Measurements from ENCODE around the gene MAML3. TPM values are rescaled to one million over a fixed set of nuclear protein-coding genes. Genes with fewer than 3 reads are reported as not detected.

MAML3 gene
- polyA plus RNA-seq, 1 donor (not counting 4 experiments of a cell fraction or from before 2014, with no cell fraction given): 0.68 TPM

- Histone ChIP-seq H3K27me3 (ENCODE audit: control insufficient read depth, extremely low read depth, insufficient read depth, low read length) (no peaks in the 10 kb centered on the region), H3K36me3 (ENCODE audit: control insufficient read depth in 2 of 2, extremely low read depth in 1 of 2, insufficient read depth in 2 of 2, low read length in 2 of 2) (no peaks in the 10 kb centered on the region), H3K9ac (ENCODE audit: control insufficient read depth, extremely low read depth, insufficient read depth, low read length) (no peak overlapping the region), H3K4me3 (ENCODE audit: control insufficient read depth in 2 of 3, extremely low read depth in 1 of 3, insufficient read depth in 2 of 3, low read depth in 1 of 3, low read length in 3 of 3) (no peak overlapping the region), H3K27ac (ENCODE audit: control insufficient read depth, insufficient read depth, low read length) (no peak overlapping the region), H3K9me1 (ENCODE audit: control insufficient read depth, extremely low read depth, insufficient read depth, low read length) (no peaks in the 10 kb centered on the region), H3K4me2 (ENCODE audit: control insufficient read depth, extremely low read depth, insufficient read depth, low read depth, low read length) (no peak overlapping the region), H3K4me1 (ENCODE audit: control insufficient read depth, extremely low read depth, insufficient read depth, low read length) (peaks cover 9% of the 10 kb centered on the region), H2AFZ (ENCODE audit: control insufficient read depth, low read length) (no peak overlapping the region), H3K79me2 (ENCODE audit: control insufficient read depth, insufficient read depth, low read length) (no peaks in the 10 kb centered on the region), H4K20me1 (ENCODE audit: control insufficient read depth, extremely low read depth, insufficient read depth, low read length) (no peaks in the 10 kb centered on the region), H3K9me3 (ENCODE audit: control insufficient read depth, low read depth, low read length) (no peaks in the 10 kb centered on the region)
- dilution Hi-C loops (cut with MboI; ENCODE audit: extremely low pct_ligation_motif_present, low sequenced_read_pairs): no loop called here
- no peak for DNase-seq (ENCODE audit: low read depth, low spot score)
- no peak for FAIRE-seq
- no peak for TF ChIP-seq CTCF (optimal IDR thresholded peaks at IDR 0.05 in 1 of 3, IDR thresholded peaks at IDR 0.05 in 1 of 3, conservative IDR thresholded peaks at IDR 0.05 in 1 of 3; ENCODE audit: extremely low read depth in 1 of 3, insufficient read depth in 2 of 3, low read length in 3 of 3)
- TF ChIP-seq EZH2 (IDR thresholded peaks at IDR 0.05; ENCODE audit: low read length): no peak
Observed at GRCh38 chr4:139745111-139745639, 408.8 kb downstream of the MAML3 start.

GRCh38 chr4:139744232-139744631 lies 409.8 kb downstream of the MAML3 start:
- Histone ChIP-seq H3K27me3 (ENCODE audit: control insufficient read depth, extremely low read depth, insufficient read depth, low read length) (no peaks in the 10 kb centered on the region), H3K36me3 (ENCODE audit: control insufficient read depth in 2 of 2, extremely low read depth in 1 of 2, insufficient read depth in 2 of 2, low read length in 2 of 2) (no peaks in the 10 kb centered on the region), H3K9ac (ENCODE audit: control insufficient read depth, extremely low read depth, insufficient read depth, low read length) (no peak overlapping the region), H2AFZ (ENCODE audit: control insufficient read depth, low read length) (no peak overlapping the region), H3K4me3 (ENCODE audit: control insufficient read depth in 2 of 3, extremely low read depth in 1 of 3, insufficient read depth in 2 of 3, low read depth in 1 of 3, low read length in 3 of 3) (no peak overlapping the region), H3K27ac (ENCODE audit: control insufficient read depth, insufficient read depth, low read length) (no peak overlapping the region), H3K4me1 (ENCODE audit: control insufficient read depth, extremely low read depth, insufficient read depth, low read length) (peaks cover 11% of the 10 kb centered on the region), H3K9me1 (ENCODE audit: control insufficient read depth, extremely low read depth, insufficient read depth, low read length) (no peaks in the 10 kb centered on the region), H3K9me3 (ENCODE audit: control insufficient read depth, low read depth, low read length) (no peaks in the 10 kb centered on the region), H4K20me1 (ENCODE audit: control insufficient read depth, extremely low read depth, insufficient read depth, low read length) (no peaks in the 10 kb centered on the region), H3K4me2 (ENCODE audit: control insufficient read depth, extremely low read depth, insufficient read depth, low read depth, low read length) (no peak overlapping the region), H3K79me2 (ENCODE audit: control insufficient read depth, insufficient read depth, low read length) (no peaks in the 10 kb centered on the region)
- TF ChIP-seq CTCF (optimal IDR thresholded peaks at IDR 0.05 in 1 of 3, IDR thresholded peaks at IDR 0.05 in 1 of 3, conservative IDR thresholded peaks at IDR 0.05 in 1 of 3; ENCODE audit: extremely low read depth in 1 of 3, insufficient read depth in 2 of 3, low read length in 3 of 3): no peak
- no peak for TF ChIP-seq EZH2 (IDR thresholded peaks at IDR 0.05; ENCODE audit: low read length)
- DNase-seq (ENCODE audit: low read depth, low spot score) (no peak), FAIRE-seq (no peak)
- dilution Hi-C loops (cut with MboI; ENCODE audit: extremely low pct_ligation_motif_present, low sequenced_read_pairs): no loop called here
